HG03378 (cell line): Measurements from ENCODE around the gene RNF144A.
A peak's percentile ranks its signal among the peaks of the same experiment; 100 is the strongest.

Experiments
- ATAC-seq: cut with Tn5 transposase; IDR thresholded peaks from one replicate; pipeline ENCODE4 v1.9.1; 2021; ENCODE audit warnings: mild to moderate bottlenecking, moderate library complexity; ENCODE audit not compliant: unreplicated experiment

The RNF144A gene

GRCh38 chr2:6945087-6945813, 28.0 kb downstream of the RNF144A start:
- peak; percentile 91 for ATAC-seq

DNA sequence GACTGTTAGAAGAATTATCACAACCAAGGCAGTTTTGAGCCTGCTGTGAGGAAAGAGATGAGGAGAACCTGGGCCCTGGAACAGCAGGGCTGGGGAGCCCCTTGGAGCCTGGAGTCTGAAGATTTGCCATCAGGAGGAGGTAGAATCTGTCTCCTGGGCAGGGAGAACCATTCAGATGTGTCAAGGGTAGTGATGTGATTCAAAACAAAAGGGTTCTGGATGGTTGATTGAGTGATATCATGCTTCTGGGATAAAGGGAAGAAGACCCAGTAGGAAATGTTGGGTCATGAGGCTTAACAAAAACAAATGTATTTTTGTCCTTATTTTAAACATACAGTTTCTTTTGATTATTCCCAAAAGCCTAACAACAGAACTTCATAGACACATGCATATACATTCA, 28.6 kb downstream of the RNF144A start:
- no peak for ATAC-seq

DNA sequence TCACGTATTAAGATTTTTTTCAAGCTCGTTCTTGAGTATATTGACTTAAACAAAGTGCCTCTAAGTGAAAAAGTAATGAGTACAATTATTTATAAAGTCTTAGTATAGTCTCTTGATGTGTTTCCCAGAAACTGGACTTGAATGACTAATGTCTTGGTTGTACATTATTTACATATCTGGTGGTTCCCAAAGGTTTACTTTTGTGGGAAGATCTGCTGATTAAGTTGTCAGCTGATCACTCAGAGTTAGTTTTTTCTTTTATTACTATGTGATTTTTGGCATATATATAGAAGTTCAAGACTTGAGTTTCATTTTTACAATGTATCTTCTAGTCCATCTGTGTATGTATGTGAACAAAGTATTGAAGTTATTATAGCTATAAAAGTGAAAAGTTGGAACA, 29.5 kb downstream of the RNF144A start:
- ATAC-seq: no peak

DNA sequence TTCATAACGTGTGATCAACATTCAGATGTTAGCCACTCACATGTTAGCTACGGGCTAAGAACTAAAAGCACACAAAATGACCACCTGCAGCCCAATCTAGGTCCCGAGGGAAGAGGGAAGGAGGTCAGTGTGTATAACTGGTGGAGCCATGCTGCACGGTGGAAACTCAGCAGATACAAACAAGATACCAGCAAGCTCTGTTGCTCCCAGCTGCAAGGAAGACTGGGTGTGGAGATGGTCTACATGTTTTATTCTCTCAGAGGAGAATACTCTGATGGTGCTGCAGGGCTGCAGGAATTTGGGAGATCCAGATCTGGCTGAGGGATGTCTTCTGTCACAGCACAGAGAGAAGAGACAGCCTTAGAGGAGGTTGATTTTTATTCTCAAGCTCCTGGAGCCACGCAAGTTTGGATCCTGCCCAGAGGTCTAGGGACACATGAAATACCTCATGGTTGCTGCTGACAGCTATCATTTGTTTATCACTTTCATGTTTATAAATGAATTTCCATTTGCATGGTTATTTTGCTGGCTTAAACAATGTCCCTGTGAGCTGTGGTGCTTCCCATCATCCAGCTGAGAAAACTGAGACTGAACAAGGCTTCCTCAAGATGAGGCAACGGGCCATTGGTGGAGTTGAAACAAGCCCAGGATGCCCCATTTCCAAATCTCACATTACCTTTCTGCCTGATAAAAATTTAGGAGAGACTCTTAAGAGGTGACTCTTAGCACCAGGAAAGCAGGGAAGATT, 30.9 kb downstream of the RNF144A start:
- no peak for ATAC-seq

GRCh38 chr2:6948677-6949351, 31.6 kb downstream of the RNF144A start:
- ATAC-seq: no peak

DNA sequence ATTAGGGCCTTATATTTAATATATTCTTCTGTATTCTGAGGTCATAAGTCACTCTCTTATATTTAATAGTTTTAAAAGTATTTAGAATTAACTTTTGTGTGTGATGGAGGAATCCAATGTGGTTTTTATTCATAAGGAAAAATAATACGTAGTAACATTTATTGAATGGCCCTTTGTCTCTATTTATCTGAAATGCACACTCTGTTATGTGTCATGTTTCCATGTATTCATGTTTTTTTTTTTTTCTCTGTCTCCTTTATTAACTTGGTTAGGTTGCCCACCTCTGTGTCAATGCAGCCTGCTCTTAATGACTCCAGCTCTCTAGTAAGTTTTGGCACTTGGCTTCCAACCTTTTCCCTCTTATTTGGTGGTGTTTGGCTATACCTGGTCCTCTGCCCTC, 33.8 kb downstream of the RNF144A start:
- ATAC-seq: no peak

DNA sequence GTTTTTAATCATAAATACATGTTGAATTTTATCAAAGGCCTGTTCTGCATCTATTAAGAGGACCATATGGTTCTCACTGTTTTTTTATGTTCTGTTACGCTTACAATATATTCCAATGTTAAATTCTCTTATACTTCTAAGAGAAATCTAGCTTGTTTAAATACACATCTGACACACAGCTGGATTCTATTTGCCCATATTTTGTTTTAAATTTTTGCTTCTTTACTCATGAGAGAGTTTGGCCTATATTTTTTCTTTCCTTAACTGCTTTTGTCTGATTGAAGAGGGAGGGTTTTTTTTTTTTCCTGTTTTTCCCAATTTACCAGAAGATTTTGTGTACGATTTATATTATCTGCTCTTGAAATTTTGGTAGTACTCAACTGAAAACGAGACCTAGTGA, 34.9 kb downstream of the RNF144A start:
- no peak for ATAC-seq

DNA sequence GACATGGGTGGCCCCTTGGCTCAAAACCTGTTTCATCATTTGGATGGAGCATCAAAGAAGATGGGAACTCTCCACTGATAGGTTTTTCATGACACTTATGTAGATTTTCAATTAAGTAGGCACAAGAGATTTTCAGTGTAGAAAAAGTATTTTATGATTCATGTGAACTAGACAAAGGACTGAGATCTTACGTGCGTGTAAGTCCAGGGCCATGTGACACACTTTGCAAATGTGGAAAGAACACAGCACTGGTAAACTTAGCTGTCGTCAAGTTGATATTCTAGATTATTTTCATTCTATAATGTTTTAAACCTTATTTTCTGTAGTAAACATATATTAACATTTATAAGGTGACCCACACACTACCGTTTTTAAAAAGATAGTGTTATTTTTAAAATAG, 37.4 kb downstream of the RNF144A start:
- no peak for ATAC-seq

DNA sequence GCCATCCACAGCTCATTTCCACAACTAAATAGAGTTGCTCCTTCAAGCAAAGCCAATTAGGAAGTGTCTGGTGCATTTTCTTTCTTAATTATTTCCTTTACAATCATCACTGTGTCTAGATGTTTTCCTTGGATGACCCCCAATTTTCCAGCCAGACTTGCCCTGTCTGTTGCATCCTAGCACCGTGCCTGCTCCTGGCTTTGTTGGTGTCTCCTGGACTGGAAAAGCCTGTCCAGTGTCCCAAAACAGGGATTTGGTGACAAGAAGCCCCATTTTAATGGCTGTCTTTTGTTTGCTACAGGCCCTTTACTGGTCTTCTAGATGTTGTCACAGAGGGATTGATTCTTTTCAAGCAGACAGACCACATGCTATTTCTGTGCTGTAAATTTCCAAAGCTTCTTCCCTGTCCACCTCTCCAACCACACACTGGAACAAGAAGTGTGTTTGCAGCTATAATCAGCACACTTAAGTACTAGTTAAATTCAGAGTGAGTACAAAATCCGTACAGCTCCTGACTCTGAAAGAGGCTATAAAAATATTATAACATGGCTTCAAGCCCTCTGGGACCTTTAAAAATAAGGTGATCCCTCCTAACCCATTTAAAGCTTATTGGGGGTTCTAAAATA, 38.4 kb downstream of the RNF144A start:
- no peak for ATAC-seq

GRCh38 chr2:6956566-6956965, 39.4 kb downstream of the RNF144A start:
- ATAC-seq: no peak

- ATAC-seq: no peak
These were observed 40.0 kb downstream of the RNF144A start for GRCh38 chr2:6957031-6957714.

GRCh38 chr2:6957910-6958615, 40.9 kb downstream of the RNF144A start:
- ATAC-seq: no peak

GRCh38 chr2:6958616-6959235, 41.5 kb downstream of the RNF144A start:
- no peak for ATAC-seq

DNA sequence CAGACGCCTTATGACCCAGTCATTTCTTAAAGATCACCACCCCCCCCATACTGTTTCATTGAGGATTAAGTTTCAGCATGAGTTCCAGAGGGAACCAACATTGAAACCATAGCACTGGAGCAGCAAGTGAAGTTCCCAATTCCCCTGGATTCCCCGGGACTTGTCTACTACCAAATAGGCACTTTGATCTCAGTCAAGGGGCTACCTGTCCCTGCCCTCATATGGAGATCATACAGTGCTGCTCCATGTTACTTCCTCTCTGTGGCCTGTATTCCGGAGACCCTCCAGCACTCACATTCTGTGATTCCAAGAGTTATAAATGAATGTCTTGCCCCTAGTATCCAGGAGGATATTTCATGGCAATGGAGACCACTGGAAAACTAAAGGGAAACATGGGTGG, 42.5 kb downstream of the RNF144A start:
- no peak for ATAC-seq

DNA sequence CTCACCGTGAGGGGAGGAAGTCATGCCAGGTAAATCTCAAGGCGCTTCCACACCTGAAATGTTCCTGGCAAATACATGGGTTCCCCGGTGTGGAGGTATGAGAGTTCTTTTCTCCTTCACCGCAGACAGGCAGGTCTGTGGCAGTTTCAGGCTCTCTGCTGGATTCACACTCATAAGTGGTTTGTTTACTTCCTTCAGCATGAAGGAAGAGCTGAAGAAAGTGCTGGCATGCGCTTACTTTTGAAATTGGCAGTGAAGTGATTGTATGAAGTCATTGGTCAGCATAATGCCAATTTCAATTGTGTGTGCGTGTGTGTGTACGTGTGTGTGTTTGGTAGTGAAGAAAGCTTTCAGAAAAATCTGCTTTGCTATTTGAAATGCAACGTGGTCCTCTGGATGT, 43.4 kb downstream of the RNF144A start:
- no peak for ATAC-seq

- no peak for ATAC-seq
These were observed 46.5 kb downstream of the RNF144A start for GRCh38 chr2:6963727-6964126.

GRCh38 chr2:6965071-6965795, 48.0 kb downstream of the RNF144A start:
- no peak for ATAC-seq

DNA sequence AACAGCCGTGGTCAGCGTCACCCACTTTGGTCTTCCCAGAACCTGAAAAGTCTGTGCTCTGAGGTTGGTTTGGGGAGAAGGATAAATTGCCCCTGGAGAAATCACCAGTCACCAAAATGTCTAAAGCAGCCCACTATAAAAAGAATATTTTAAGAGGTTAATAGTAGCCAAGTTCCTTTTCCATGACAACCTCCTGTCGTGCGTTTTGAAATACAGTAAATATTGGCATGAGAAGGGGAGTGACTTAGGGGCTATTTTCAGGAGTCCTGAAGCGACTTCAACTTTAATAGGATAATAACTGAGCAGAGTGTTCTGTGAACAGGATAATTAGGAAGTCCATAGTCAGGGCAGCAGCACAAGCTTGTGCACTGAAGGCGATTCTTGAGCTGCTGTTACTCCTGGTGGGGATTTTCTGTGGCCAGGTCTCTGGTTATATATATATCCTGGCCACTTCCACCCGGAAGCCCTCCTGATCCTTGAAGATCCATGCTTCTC, 49.3 kb downstream of the RNF144A start:
- ATAC-seq: no peak

GRCh38 chr2:6967301-6967700, 50.1 kb downstream of the RNF144A start:
- no peak for ATAC-seq
